GM12891 (cell line): ENCODE measurements around the gene TEX29.

Experiments used
- DNase-seq: peaks from one replicate; pipeline ENCODE4 v3.0.0; 2011; ENCODE audit warnings: low spot score; ENCODE audit not compliant: insufficient read length
- FAIRE-seq: peaks from 2 replicates; lab custom pipeline; 2011; peaks lifted over from hg19 to GRCh38; lab: Jason Lieb, UNC
- PAX5 ChIP-seq: IDR thresholded peaks from 2 replicates; pipeline ENCODE4 v1.6.1; 2011; ENCODE audit warnings: low read length, moderate library complexity, mild to moderate bottlenecking; ENCODE audit not compliant: insufficient read depth, severe bottlenecking
- POLR2A ChIP-seq: IDR thresholded peaks from 2 replicates; pipeline ENCODE4 v1.6.1; 2011; ENCODE audit warnings: low read depth, low read length, control low read depth
- POLR2AphosphoS5 ChIP-seq: IDR thresholded peaks from 2 replicates; pipeline ENCODE4 v1.6.1; 2011; ENCODE audit warnings: low read depth, low read length, control low read depth
- POU2F2 ChIP-seq: IDR thresholded peaks from 2 replicates; pipeline ENCODE4 v1.6.1; 2011; ENCODE audit warnings: low read depth, mild to moderate bottlenecking, control low read depth, low read length, moderate library complexity
- SPI1 ChIP-seq: IDR thresholded peaks from 2 replicates; pipeline ENCODE4 v1.6.1; 2011; ENCODE audit warnings: low read depth, low read length, control low read depth
- TAF1 ChIP-seq: IDR thresholded peaks from 2 replicates; pipeline ENCODE4 v1.6.1; 2011; ENCODE audit warnings: low read depth, low read length, control low read depth

TEX29 gene

GRCh38 chr13:111325146-111325890 is 4.9 kb downstream of the TEX29 start:
- FAIRE-seq = no peak
- TF ChIP-seq PAX5 = no peak
- TF ChIP-seq POLR2AphosphoS5 = no peak
- TF ChIP-seq TAF1 = no peak
- no peak for TF ChIP-seq SPI1
- TF ChIP-seq POU2F2 = no peak
- no peak for TF ChIP-seq POLR2A
- DNase-seq = no peak

GRCh38 chr13:111325941-111326620 is 5.6 kb downstream of the TEX29 start:
- TF ChIP-seq POLR2A (no peak), POU2F2 (no peak), SPI1 (no peak), PAX5 (no peak), POLR2AphosphoS5 (no peak), TAF1 (no peak)
- no peak for FAIRE-seq
- DNase-seq = no peak

- no peak for FAIRE-seq
- TF ChIP-seq POU2F2 (no peak), POLR2A (no peak), POLR2AphosphoS5 (no peak), PAX5 (no peak), TAF1 (no peak), SPI1 (no peak)
- no peak for DNase-seq
These were observed 6.2 kb downstream of the TEX29 start for GRCh38 chr13:111326621-111326965.

- no peak for FAIRE-seq
- no peak for DNase-seq
- TF ChIP-seq POU2F2 (no peak), TAF1 (no peak), SPI1 (no peak), POLR2AphosphoS5 (no peak), PAX5 (no peak), POLR2A (no peak)
These were observed 6.7 kb downstream of the TEX29 start for GRCh38 chr13:111326981-111327642.

- TF ChIP-seq PAX5 = no peak
- TF ChIP-seq POLR2A = no peak
- TF ChIP-seq POLR2AphosphoS5 = no peak
- TF ChIP-seq POU2F2 = no peak
- no peak for TF ChIP-seq SPI1
- no peak for TF ChIP-seq TAF1
- FAIRE-seq = no peak
- DNase-seq = no peak
These were observed 7.5 kb downstream of the TEX29 start for GRCh38 chr13:111327730-111328573.

- no peak for FAIRE-seq
- TF ChIP-seq PAX5 (no peak), POLR2AphosphoS5 (no peak), POU2F2 (no peak), TAF1 (no peak), SPI1 (no peak), POLR2A (no peak)
- DNase-seq = no peak
These were observed 8.3 kb downstream of the TEX29 start for GRCh38 chr13:111328574-111329410.

- FAIRE-seq (no peak), DNase-seq (no peak)
- TF ChIP-seq SPI1 (no peak), POU2F2 (no peak), POLR2AphosphoS5 (no peak), PAX5 (no peak), TAF1 (no peak)
These were observed 9.2 kb downstream of the TEX29 start for GRCh38 chr13:111329641-111330040.
